ENCODE data around the gene ADSL. TPM values are rescaled to one million over a fixed set of nuclear protein-coding genes. Genes with fewer than 3 reads are reported as not detected.

ADSL gene
- total RNA-seq, 1 donor = 155 TPM

GRCh38 chr22:40366068-40366467 lies 19.8 kb downstream of the ADSL start:
- Histone ChIP-seq H2AFZ (ENCODE audit: low read length) (no peak overlapping the region), H3K9me3 (ENCODE audit: low read depth, low read length) (no peaks in the 10 kb centered on the region), H3K4me2 (ENCODE audit: insufficient read depth, low read length) (no peak overlapping the region), H3K27me3 (ENCODE audit: insufficient read depth, low read length) (no peaks in the 10 kb centered on the region), H3K27ac (ENCODE audit: low read depth, low read length) (no peak overlapping the region), H3K36me3 (ENCODE audit: insufficient read depth, low read length) (peaks cover 56% of the 10 kb centered on the region), H4K20me1 (ENCODE audit: insufficient read depth, low read length) (no peaks in the 10 kb centered on the region), H3K4me3 (ENCODE audit: insufficient read depth, low read length) (no peak overlapping the region), H3K79me2 (ENCODE audit: insufficient read depth, low read length) (peaks cover 6% of the 10 kb centered on the region), H3K4me1 (ENCODE audit: insufficient read depth, low read length) (peaks cover under 1% of the 10 kb centered on the region)
- DNase-seq (ENCODE audit: insufficient read length, low spot score, missing footprints) = no peak
- TF ChIP-seq CTCF (IDR thresholded peaks at IDR 0.05; ENCODE audit: extremely low read depth, low read depth, low read length) = no peak

- H3K4me2 ChIP-seq (ENCODE audit: insufficient read depth, low read length) = no peak overlapping the region
- no peaks in the 10 kb centered on the region for H3K27me3 ChIP-seq (ENCODE audit: insufficient read depth, low read length)
- DNase-seq (ENCODE audit: insufficient read length, low spot score, missing footprints) = no peak
- H3K4me3 ChIP-seq (ENCODE audit: insufficient read depth, low read length) = no peak overlapping the region
- H3K9me3 ChIP-seq (ENCODE audit: low read depth, low read length) = no peaks in the 10 kb centered on the region
- H3K36me3 ChIP-seq (ENCODE audit: insufficient read depth, low read length) = peaks cover 43% of the 10 kb centered on the region
- H2AFZ ChIP-seq (ENCODE audit: low read length) = no peak overlapping the region
- no peak for TF ChIP-seq CTCF (IDR thresholded peaks at IDR 0.05; ENCODE audit: extremely low read depth, low read depth, low read length)
- H3K27ac ChIP-seq (ENCODE audit: low read depth, low read length) = no peak overlapping the region
- peaks cover 12% of the 10 kb centered on the region for H3K79me2 ChIP-seq (ENCODE audit: insufficient read depth, low read length)
- H4K20me1 ChIP-seq (ENCODE audit: insufficient read depth, low read length) = no peaks in the 10 kb centered on the region
- H3K4me1 ChIP-seq (ENCODE audit: insufficient read depth, low read length) = peaks cover 4% of the 10 kb centered on the region
Observed at GRCh38 chr22:40367342-40367741, 21.0 kb downstream of the ADSL start.

DNA sequence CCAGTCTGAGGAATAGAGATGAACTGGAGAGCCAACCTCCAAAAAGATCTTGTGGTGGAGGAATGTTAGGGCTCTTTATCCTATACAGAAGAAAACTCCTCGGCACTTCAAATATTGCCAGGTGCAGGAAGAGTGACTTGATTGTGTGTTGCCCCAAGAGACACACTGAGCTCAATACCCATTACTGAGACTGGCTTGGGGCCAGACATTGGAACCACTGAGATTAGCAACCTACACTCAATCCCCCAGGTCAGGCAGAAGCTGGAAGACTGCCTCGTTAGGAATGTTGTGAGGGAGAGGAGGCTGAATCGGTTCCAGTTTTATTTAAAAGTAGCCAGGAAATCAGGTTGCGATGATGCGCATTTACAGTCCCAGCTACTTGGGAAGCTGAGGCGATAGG lies 21.7 kb downstream of the ADSL start:
- H3K36me3 ChIP-seq (ENCODE audit: insufficient read depth, low read length) = peaks cover 39% of the 10 kb centered on the region
- peaks cover 19% of the 10 kb centered on the region for H3K79me2 ChIP-seq (ENCODE audit: insufficient read depth, low read length)
- H3K27ac ChIP-seq (ENCODE audit: low read depth, low read length) = no peak overlapping the region
- no peak for TF ChIP-seq CTCF (IDR thresholded peaks at IDR 0.05; ENCODE audit: extremely low read depth, low read depth, low read length)
- no peak overlapping the region for H3K4me3 ChIP-seq (ENCODE audit: insufficient read depth, low read length)
- H4K20me1 ChIP-seq (ENCODE audit: insufficient read depth, low read length) = no peaks in the 10 kb centered on the region
- peaks cover 4% of the 10 kb centered on the region for H3K4me1 ChIP-seq (ENCODE audit: insufficient read depth, low read length)
- H2AFZ ChIP-seq (ENCODE audit: low read length) = no peak overlapping the region
- no peak for DNase-seq (ENCODE audit: insufficient read length, low spot score, missing footprints)
- no peaks in the 10 kb centered on the region for H3K27me3 ChIP-seq (ENCODE audit: insufficient read depth, low read length)
- no peak overlapping the region for H3K4me2 ChIP-seq (ENCODE audit: insufficient read depth, low read length)
- no peaks in the 10 kb centered on the region for H3K9me3 ChIP-seq (ENCODE audit: low read depth, low read length)

- Histone ChIP-seq H3K9me3 (ENCODE audit: low read depth, low read length) (no peaks in the 10 kb centered on the region), H3K36me3 (ENCODE audit: insufficient read depth, low read length) (peaks cover 39% of the 10 kb centered on the region), H3K79me2 (ENCODE audit: insufficient read depth, low read length) (peaks cover 23% of the 10 kb centered on the region), H3K4me1 (ENCODE audit: insufficient read depth, low read length) (peaks cover 4% of the 10 kb centered on the region), H3K27ac (ENCODE audit: low read depth, low read length) (no peak overlapping the region), H4K20me1 (ENCODE audit: insufficient read depth, low read length) (no peaks in the 10 kb centered on the region), H3K27me3 (ENCODE audit: insufficient read depth, low read length) (no peaks in the 10 kb centered on the region), H3K4me3 (ENCODE audit: insufficient read depth, low read length) (no peak overlapping the region), H2AFZ (ENCODE audit: low read length) (no peak overlapping the region), H3K4me2 (ENCODE audit: insufficient read depth, low read length) (no peak overlapping the region)
- DNase-seq (ENCODE audit: insufficient read length, low spot score, missing footprints) = no peak
- no peak for TF ChIP-seq CTCF (IDR thresholded peaks at IDR 0.05; ENCODE audit: extremely low read depth, low read depth, low read length)
Observed at GRCh38 chr22:40368836-40369235, 22.5 kb downstream of the ADSL start.

Measured in osteoblast (primary cell).